ENCODE data around the gene FHAD1. TPM values are rescaled to one million over a fixed set of nuclear protein-coding genes. Genes with fewer than 3 reads are reported as not detected.

The FHAD1 gene
- total RNA-seq, 2 donors from 2014 or later: 4.4 TPM; not detected in 1

- H3K4me1 ChIP-seq (ENCODE audit: control insufficient read depth in 1 of 2, low read depth in 2 of 2): peaks cover 14 to 27% of the 10 kb centered on the region in 2 donors
- no peak for TF ChIP-seq CTCF (IDR thresholded peaks at IDR 0.05)
- no peaks in the 10 kb centered on the region for H3K9me3 ChIP-seq
- no peak overlapping the region for H3K27ac ChIP-seq
- no peaks in the 10 kb centered on the region for H3K36me3 ChIP-seq
- DNase-seq (ENCODE audit: low spot score) (no peak), ATAC-seq (ENCODE audit: insufficient number of reproducible peaks, low FRiP score, low read depth) (no peak)
- H3K4me3 ChIP-seq: no peak overlapping the region
- no peaks in the 10 kb centered on the region for H3K27me3 ChIP-seq (replicated peaks; ENCODE audit: insufficient read depth)
These were observed 98.0 kb downstream of the FHAD1 start for GRCh38 chr1:15344800-15345704.

- DNase-seq (ENCODE audit: low spot score) (no peak), ATAC-seq (ENCODE audit: insufficient number of reproducible peaks, low FRiP score, low read depth) (no peak)
- Histone ChIP-seq H3K4me1 (ENCODE audit: control insufficient read depth in 1 of 2, low read depth in 2 of 2) (peaks cover 14 to 27% of the 10 kb centered on the region in 2 donors), H3K27ac (no peak overlapping the region), H3K36me3 (no peaks in the 10 kb centered on the region), H3K9me3 (no peaks in the 10 kb centered on the region), H3K27me3 (replicated peaks; ENCODE audit: insufficient read depth) (no peaks in the 10 kb centered on the region), H3K4me3 (no peak overlapping the region)
- no peak for TF ChIP-seq CTCF (IDR thresholded peaks at IDR 0.05)
These were observed 98.8 kb downstream of the FHAD1 start for GRCh38 chr1:15345705-15346345.

- Histone ChIP-seq H3K4me1 (ENCODE audit: control insufficient read depth in 1 of 2, low read depth in 2 of 2) (peaks cover 13 to 25% of the 10 kb centered on the region in 2 donors), H3K27me3 (replicated peaks; ENCODE audit: insufficient read depth) (no peaks in the 10 kb centered on the region), H3K9me3 (no peaks in the 10 kb centered on the region), H3K36me3 (no peaks in the 10 kb centered on the region), H3K4me3 (no peak overlapping the region), H3K27ac (no peak overlapping the region)
- TF ChIP-seq CTCF (IDR thresholded peaks at IDR 0.05): no peak
- ATAC-seq (ENCODE audit: insufficient number of reproducible peaks, low FRiP score, low read depth) (no peak), DNase-seq (ENCODE audit: low spot score) (no peak)
These were observed 99.5 kb downstream of the FHAD1 start for GRCh38 chr1:15346346-15347030.

- Histone ChIP-seq H3K27me3 (replicated peaks; ENCODE audit: insufficient read depth) (no peaks in the 10 kb centered on the region), H3K4me1 (ENCODE audit: control insufficient read depth in 1 of 2, low read depth in 2 of 2) (peaks cover 13 to 23% of the 10 kb centered on the region in 2 donors), H3K9me3 (no peaks in the 10 kb centered on the region), H3K27ac (no peak overlapping the region), H3K36me3 (no peaks in the 10 kb centered on the region), H3K4me3 (no peak overlapping the region)
- ATAC-seq (ENCODE audit: insufficient number of reproducible peaks, low FRiP score, low read depth) (no peak), DNase-seq (ENCODE audit: low spot score) (no peak)
- TF ChIP-seq CTCF (IDR thresholded peaks at IDR 0.05): no peak
These were observed 100.2 kb downstream of the FHAD1 start for GRCh38 chr1:15347182-15347581.

GRCh38 chr1:15348648-15349047 is 101.6 kb downstream of the FHAD1 start:
- Histone ChIP-seq H3K4me3 (no peak overlapping the region), H3K27me3 (replicated peaks; ENCODE audit: insufficient read depth) (no peaks in the 10 kb centered on the region), H3K27ac (no peak overlapping the region), H3K4me1 (ENCODE audit: control insufficient read depth in 1 of 2, low read depth in 2 of 2) (peaks cover 5 to 13% of the 10 kb centered on the region in 2 donors), H3K9me3 (no peaks in the 10 kb centered on the region), H3K36me3 (no peaks in the 10 kb centered on the region)
- TF ChIP-seq CTCF (IDR thresholded peaks at IDR 0.05): no peak
- ATAC-seq (ENCODE audit: insufficient number of reproducible peaks, low FRiP score, low read depth) (no peak), DNase-seq (ENCODE audit: low spot score) (no peak)
